Effector memory CD8-positive, alpha-beta T cell (primary cell): ENCODE results near the gene REPS2.

Experiments used
- ATAC-seq: fragments of 150-1000 bp; cut with Tn5 transposase; replicated peaks from 2 replicates; pipeline ENCODE4 v1.10.0; 2021; ENCODE audit warnings: mild to moderate bottlenecking, moderate library complexity
- DNase-seq, 3 experiments: peaks; one replicate each; pipeline ENCODE4 v3.0.0; 2021
- H3K27ac Mint-ChIP-seq, 2 donors: one replicate each; pipeline ENCODE4 v1.8.0; 2022; ENCODE audit warnings: mild to moderate bottlenecking in 2 of 2, mixed read lengths in 2 of 2, moderate library complexity in 2 of 2
- H3K27me3 Mint-ChIP-seq, 2 donors: one replicate each; pipeline ENCODE4 v1.8.0; 2022; ENCODE audit warnings: mixed read lengths in 2 of 2
- H3K36me3 Mint-ChIP-seq: one replicate; pipeline ENCODE4 v1.8.0; 2022; ENCODE audit warnings: mild to moderate bottlenecking, moderate library complexity, mixed read lengths; ENCODE audit not compliant: insufficient read depth
- H3K4me1 Mint-ChIP-seq, 2 donors: one replicate each; pipeline ENCODE4 v1.8.0; 2022; ENCODE audit warnings: low read depth in 2 of 2, mixed read lengths in 2 of 2
- H3K4me3 Mint-ChIP-seq, 2 donors: one replicate each; pipeline ENCODE4 v1.8.0; 2022; ENCODE audit warnings: mild to moderate bottlenecking in 2 of 2, mixed read lengths in 2 of 2, moderate library complexity in 2 of 2
- H3K9me3 Mint-ChIP-seq, 2 donors: one replicate each; pipeline ENCODE4 v1.8.0; 2022; ENCODE audit warnings: mixed read lengths in 2 of 2
- total RNA-seq, 9 experiments: gene quantifications; one replicate each; lab custom pipeline; 2026; lab: John Stamatoyannopoulos, UW

REPS2 gene
- total RNA-seq = 0 to 1.8 (median 0.07) reads per million in 9 experiments

GRCh38 chrX:16946361-16946964 lies at the start of gene REPS2:
TSS of gene REPS2 (plus strand) at chrX:16946658. CDS start at chrX:16946862, 204 bp downstream.
- ATAC-seq = peak; percentile 91
- peak within 1 kb of the TSS; percentile 80 to 85 for H3K4me3 Mint-ChIP-seq
- DNase-seq = peak; percentile 43 to 51 (median 46)
- H3K4me1 Mint-ChIP-seq = peaks cover 3 to 4% of the 10 kb centered on the region in 2 donors
- no peaks in the 10 kb centered on the region for H3K9me3 Mint-ChIP-seq
- no peaks in the 10 kb centered on the region for H3K36me3 Mint-ChIP-seq
- H3K27ac Mint-ChIP-seq = peak within 1 kb of the TSS in 1 of 2 donors; percentile 57
- peaks cover 0 to 5% of the 10 kb centered on the region in 2 donors for H3K27me3 Mint-ChIP-seq

DNA sequence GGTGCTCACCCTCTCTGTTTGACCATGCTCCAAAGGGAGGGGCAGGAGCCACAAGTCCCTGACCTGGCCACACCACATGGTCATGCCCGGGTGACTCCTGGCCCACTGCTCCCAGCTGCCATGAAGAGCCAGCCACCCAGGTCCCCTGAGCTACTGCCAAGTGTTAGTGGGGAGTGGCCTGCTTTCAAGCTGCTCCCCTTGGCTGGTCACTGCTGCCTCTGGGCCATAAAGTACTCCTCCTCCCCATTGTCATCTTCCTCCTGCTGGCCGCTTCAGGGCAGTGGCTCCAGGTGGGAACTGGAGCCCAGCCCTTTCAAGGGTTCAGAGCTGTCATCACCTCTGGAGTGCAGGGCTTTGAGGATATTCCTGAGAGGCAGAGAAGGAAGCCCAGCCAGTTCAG lies 49.0 kb upstream of the REPS2 start:
- peaks cover 5% of the 10 kb centered on the region for H3K36me3 Mint-ChIP-seq
- no peaks in the 10 kb centered on the region for H3K9me3 Mint-ChIP-seq
- H3K4me3 Mint-ChIP-seq = no peak overlapping the region
- H3K27me3 Mint-ChIP-seq = peaks cover 1 to 15% of the 10 kb centered on the region in 2 donors
- peaks cover 0 to 2% of the 10 kb centered on the region in 2 donors for H3K4me1 Mint-ChIP-seq
- no peak for DNase-seq
- no peak overlapping the region for H3K27ac Mint-ChIP-seq
- no peak for ATAC-seq

- Mint-ChIP-seq H3K4me3 (no peak overlapping the region), H3K9me3 (no peaks in the 10 kb centered on the region), H3K27me3 (peaks cover 11 to 37% of the 10 kb centered on the region in 2 donors), H3K27ac (no peak overlapping the region), H3K36me3 (no peaks in the 10 kb centered on the region), H3K4me1 (no peaks in the 10 kb centered on the region)
- DNase-seq (no peak), ATAC-seq (no peak)
Measured at GRCh38 chrX:16903274-16904022, 43.0 kb upstream of the REPS2 start.

DNA sequence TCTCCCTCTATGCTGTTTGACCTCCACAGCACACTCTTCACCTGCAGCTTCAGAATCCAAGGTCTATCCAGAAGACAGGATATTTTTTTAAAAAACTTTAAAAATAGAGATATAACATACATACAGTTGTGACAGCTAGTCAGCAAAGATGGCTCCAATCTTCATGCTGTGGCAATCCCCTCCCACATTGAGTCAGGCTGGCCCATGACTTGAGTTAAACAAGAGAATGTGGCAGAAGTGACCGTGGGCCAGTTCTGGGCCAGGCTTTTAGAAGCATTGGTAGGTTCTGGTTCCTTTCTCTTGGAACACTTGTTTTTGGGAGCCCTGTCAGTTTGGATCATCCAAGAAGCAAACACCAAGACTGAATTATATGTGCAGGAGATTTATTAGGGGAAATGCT lies 36.1 kb upstream of the REPS2 start:
- Mint-ChIP-seq H3K27ac (no peak overlapping the region), H3K27me3 (peaks cover 0 to 2% of the 10 kb centered on the region in 2 donors), H3K4me1 (no peaks in the 10 kb centered on the region), H3K9me3 (no peaks in the 10 kb centered on the region), H3K36me3 (peaks cover 4% of the 10 kb centered on the region), H3K4me3 (no peak overlapping the region)
- ATAC-seq = no peak
- no peak for DNase-seq

- Mint-ChIP-seq H3K27ac (no peak overlapping the region), H3K36me3 (peaks cover 4% of the 10 kb centered on the region), H3K4me3 (no peak overlapping the region), H3K9me3 (no peaks in the 10 kb centered on the region), H3K4me1 (no peaks in the 10 kb centered on the region), H3K27me3 (no peaks in the 10 kb centered on the region)
- ATAC-seq = no peak
- no peak for DNase-seq
Measured at GRCh38 chrX:16914058-16914457, 32.4 kb upstream of the REPS2 start.

DNA sequence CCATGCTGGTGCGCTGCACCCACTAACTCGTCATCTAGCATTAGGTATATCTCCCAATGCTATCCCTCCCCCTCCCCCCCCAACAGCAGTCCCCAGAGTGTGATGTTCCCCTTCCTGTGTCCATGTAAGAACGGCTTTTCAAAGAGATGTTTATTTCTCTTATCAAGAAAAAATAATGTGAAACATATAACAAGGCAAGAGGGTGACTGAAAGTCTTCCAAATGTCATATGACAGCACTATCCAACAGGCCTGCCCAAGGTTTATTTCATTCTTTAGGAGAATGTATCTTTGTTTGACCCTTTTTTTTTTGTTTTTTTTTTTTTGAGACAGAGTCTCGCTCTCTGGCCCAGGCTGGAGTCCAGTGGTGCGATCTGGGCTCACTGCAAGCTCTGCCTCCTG lies 29.9 kb upstream of the REPS2 start:
- Mint-ChIP-seq H3K27ac (no peak overlapping the region), H3K27me3 (peaks cover under 1 to 4% of the 10 kb centered on the region in 2 donors), H3K4me3 (no peak overlapping the region), H3K36me3 (peaks cover under 1% of the 10 kb centered on the region), H3K4me1 (no peaks in the 10 kb centered on the region), H3K9me3 (no peaks in the 10 kb centered on the region)
- DNase-seq = no peak
- no peak for ATAC-seq

- H3K27ac Mint-ChIP-seq = no peak overlapping the region
- DNase-seq = no peak
- no peaks in the 10 kb centered on the region for H3K4me1 Mint-ChIP-seq
- ATAC-seq = no peak
- no peak overlapping the region for H3K4me3 Mint-ChIP-seq
- no peaks in the 10 kb centered on the region for H3K9me3 Mint-ChIP-seq
- H3K36me3 Mint-ChIP-seq = no peaks in the 10 kb centered on the region
- peaks cover 6 to 10% of the 10 kb centered on the region in 2 donors for H3K27me3 Mint-ChIP-seq
Measured at GRCh38 chrX:16917120-16917519, 29.3 kb upstream of the REPS2 start.

GRCh38 chrX:16918979-16919378 lies 27.5 kb upstream of the REPS2 start:
- Mint-ChIP-seq H3K27me3 (peaks cover 9 to 10% of the 10 kb centered on the region in 2 donors), H3K36me3 (no peaks in the 10 kb centered on the region), H3K4me1 (no peaks in the 10 kb centered on the region), H3K9me3 (no peaks in the 10 kb centered on the region), H3K4me3 (no peak overlapping the region), H3K27ac (no peak overlapping the region)
- DNase-seq (no peak), ATAC-seq (no peak)

GRCh38 chrX:16920075-16920474 lies 26.4 kb upstream of the REPS2 start:
- H3K4me3 Mint-ChIP-seq = no peak overlapping the region

DNA sequence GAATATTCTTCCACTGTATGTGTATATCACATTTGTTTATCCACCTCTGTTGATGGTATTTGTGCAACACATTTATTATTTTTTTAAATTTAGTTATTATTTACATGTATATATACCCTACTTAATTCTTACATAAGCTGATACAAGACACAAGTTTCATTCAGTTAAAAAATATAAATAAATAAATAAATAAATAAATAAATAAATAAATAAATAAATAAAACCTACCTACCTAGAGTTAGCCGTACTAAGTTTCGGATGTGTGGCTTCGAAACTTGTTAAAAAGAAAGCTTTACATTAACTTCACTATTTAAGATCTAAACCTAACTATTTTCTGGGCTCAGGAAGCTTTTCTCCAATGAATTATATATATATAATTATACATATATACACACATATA lies 23.3 kb upstream of the REPS2 start:
- ATAC-seq (no peak), DNase-seq (no peak)
- H3K9me3 Mint-ChIP-seq = no peaks in the 10 kb centered on the region
- H3K27ac Mint-ChIP-seq = no peak overlapping the region
- H3K4me3 Mint-ChIP-seq = no peak overlapping the region
- peaks cover 9 to 10% of the 10 kb centered on the region in 2 donors for H3K27me3 Mint-ChIP-seq
- H3K36me3 Mint-ChIP-seq = no peaks in the 10 kb centered on the region
- no peaks in the 10 kb centered on the region for H3K4me1 Mint-ChIP-seq

More at GRCh38 chrX:16920075-16920474, 26.4 kb upstream of the REPS2 start:
- DNase-seq (no peak), ATAC-seq (no peak)
- H3K9me3 Mint-ChIP-seq = no peaks in the 10 kb centered on the region
- H3K4me1 Mint-ChIP-seq = no peaks in the 10 kb centered on the region
- H3K36me3 Mint-ChIP-seq = no peaks in the 10 kb centered on the region
- no peak overlapping the region for H3K27ac Mint-ChIP-seq
- peaks cover 9 to 10% of the 10 kb centered on the region in 2 donors for H3K27me3 Mint-ChIP-seq

DNA sequence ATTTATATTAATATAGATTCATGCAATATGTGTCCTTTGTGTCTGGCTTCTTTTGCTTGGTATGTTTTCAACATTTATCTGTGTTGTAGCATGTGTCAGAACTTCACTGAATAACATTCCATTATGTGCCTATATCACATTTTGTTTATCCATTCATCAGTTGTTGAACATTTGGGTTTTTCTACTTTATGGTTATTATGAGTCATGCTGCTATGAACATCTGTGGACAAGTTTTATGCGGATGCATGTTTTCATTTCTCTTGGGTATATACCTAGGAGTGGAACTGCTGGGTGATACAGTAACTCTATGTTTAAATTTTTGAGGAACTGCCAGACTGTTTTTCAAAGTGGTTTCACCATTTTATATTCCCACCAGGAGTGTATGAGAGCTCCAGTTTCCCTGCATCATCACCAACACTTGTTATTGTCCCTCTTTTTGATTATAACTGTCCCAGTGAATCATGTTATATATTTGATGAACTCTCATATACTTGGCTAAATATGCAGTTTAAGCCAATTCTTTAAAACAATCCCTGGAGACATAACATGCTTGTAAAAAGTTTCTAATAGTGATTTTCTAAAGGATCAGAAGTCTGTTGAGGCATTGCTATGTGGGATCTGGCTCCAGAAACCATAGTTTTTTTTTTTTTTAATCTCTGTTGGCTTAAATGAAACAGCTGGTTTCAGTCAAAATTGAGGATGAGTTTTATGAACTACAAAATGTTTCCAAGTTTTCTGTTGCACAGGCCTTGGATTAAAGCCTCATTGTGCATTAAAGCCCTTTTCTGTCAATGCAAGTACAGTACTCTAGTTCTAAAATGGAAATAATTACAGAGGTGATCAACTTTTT lies 21.6 kb upstream of the REPS2 start:
- ATAC-seq = no peak
- no peak overlapping the region for H3K4me3 Mint-ChIP-seq
- no peak overlapping the region for H3K27ac Mint-ChIP-seq
- H3K4me1 Mint-ChIP-seq = no peaks in the 10 kb centered on the region
- peaks cover 9 to 10% of the 10 kb centered on the region in 2 donors for H3K27me3 Mint-ChIP-seq
- H3K36me3 Mint-ChIP-seq = no peaks in the 10 kb centered on the region
- no peaks in the 10 kb centered on the region for H3K9me3 Mint-ChIP-seq
- DNase-seq = no peak

DNA sequence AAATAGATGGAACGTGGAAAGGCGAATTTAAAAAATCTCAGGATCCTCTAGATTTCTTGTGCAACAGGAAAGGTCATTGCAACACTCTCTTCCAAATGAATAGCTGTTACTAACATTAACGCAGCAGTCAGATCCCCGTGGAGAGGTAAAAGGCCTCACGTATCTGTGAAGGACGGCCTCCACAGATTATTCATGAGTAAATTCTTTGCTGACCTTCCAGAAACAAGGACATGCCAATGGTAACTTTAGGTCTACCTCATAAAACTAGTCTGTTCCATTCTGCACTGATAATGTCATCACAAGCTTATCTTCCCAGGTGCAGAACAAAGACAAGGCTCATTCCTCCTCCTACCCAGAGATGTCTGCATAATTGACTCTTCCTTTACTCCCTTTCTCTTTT lies 16.1 kb upstream of the REPS2 start:
- Mint-ChIP-seq H3K36me3 (no peaks in the 10 kb centered on the region), H3K27me3 (no peaks in the 10 kb centered on the region), H3K4me1 (no peaks in the 10 kb centered on the region), H3K9me3 (no peaks in the 10 kb centered on the region), H3K4me3 (no peak overlapping the region), H3K27ac (no peak overlapping the region)
- no peak for ATAC-seq
- DNase-seq = no peak

DNA sequence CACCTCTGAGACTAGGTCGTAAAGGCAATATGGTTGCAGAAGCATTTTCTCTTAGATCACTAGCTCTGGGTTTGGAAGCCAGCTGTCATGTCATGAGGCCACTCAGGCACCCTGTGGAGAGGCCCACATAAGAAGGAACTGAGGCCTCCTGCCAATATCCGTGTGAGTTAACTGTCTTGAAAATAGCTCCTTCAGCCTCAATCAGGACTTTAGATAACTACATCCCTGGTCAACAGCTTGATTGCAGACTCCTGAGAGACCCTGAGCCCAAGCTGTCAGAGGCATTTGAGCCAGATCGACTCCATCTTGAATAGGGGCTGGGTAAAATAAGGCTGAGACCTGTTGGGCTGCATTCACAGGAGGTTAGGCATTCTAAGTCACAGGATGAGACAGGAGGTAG lies 15.1 kb upstream of the REPS2 start:
- no peak overlapping the region for H3K4me3 Mint-ChIP-seq
- no peaks in the 10 kb centered on the region for H3K4me1 Mint-ChIP-seq
- DNase-seq (no peak), ATAC-seq (no peak)
- H3K9me3 Mint-ChIP-seq = no peaks in the 10 kb centered on the region
- no peak overlapping the region for H3K27ac Mint-ChIP-seq
- H3K27me3 Mint-ChIP-seq = peaks cover 0 to 3% of the 10 kb centered on the region in 2 donors
- peaks cover 2% of the 10 kb centered on the region for H3K36me3 Mint-ChIP-seq
